ENCODE results near the gene ZNF548.
"Not testable (repeated sequence)": the region's sequence is repeated elsewhere in the genome, so short reads cannot be mapped to it uniquely, and the experiment has no call there.

Gene ZNF548

GRCh38 chr19:57389730-57390598 lies at the start of gene ZNF548:
TSS of gene ZNF548 (plus strand) at chr19:57389854. CDS start at chr19:57390100, 246 bp downstream.
- peak; percentile 97 for DNase-seq (ENCODE audit: low spot score)

GRCh38 chr19:57342582-57342981 lies 47.1 kb upstream of the ZNF548 start:
- no peak for DNase-seq (ENCODE audit: low spot score)

GRCh38 chr19:57348136-57348535 lies 41.5 kb upstream of the ZNF548 start:
- no peak for DNase-seq (ENCODE audit: low spot score)

- DNase-seq (ENCODE audit: low spot score) = peak; percentile 86
Measured at GRCh38 chr19:57350877-57351805, 38.5 kb upstream of the ZNF548 start, which contains the start of gene ZNF304. TSS of gene ZNF304 (plus strand) at chr19:57351271. CDS start at chr19:57351665, 394 bp downstream.

GRCh38 chr19:57351867-57352266 lies 37.8 kb upstream of the ZNF548 start:
- no peak for DNase-seq (ENCODE audit: low spot score)

GRCh38 chr19:57355916-57356315 lies 33.7 kb upstream of the ZNF548 start:
- DNase-seq (ENCODE audit: low spot score) = no peak

GRCh38 chr19:57357406-57357805 lies 32.2 kb upstream of the ZNF548 start:
- no peak for DNase-seq (ENCODE audit: low spot score)

GRCh38 chr19:57359300-57359699 lies 30.4 kb upstream of the ZNF548 start:
- DNase-seq (ENCODE audit: low spot score) = no peak

GRCh38 chr19:57362419-57362818 lies 27.2 kb upstream of the ZNF548 start:
- no peak for DNase-seq (ENCODE audit: low spot score)

- DNase-seq (ENCODE audit: low spot score) = peak; percentile 99
Measured at GRCh38 chr19:57362997-57363687, 26.5 kb upstream of the ZNF548 start, which contains the start of the genes TRAPPC2B and ZNF547. TSS of gene TRAPPC2B (plus strand) at chr19:57363551. CDS start at chr19:57364834, 1,283 bp downstream. TSS of gene ZNF547 (plus strand) at chr19:57363551. CDS start at chr19:57368556, 5,005 bp downstream.

- no peak for DNase-seq (ENCODE audit: low spot score)
Measured at GRCh38 chr19:57363688-57364181, 25.9 kb upstream of the ZNF548 start.

GRCh38 chr19:57366776-57367175 lies 22.9 kb upstream of the ZNF548 start:
- DNase-seq (ENCODE audit: low spot score) = no peak

- no peak for DNase-seq (ENCODE audit: low spot score)
Measured at GRCh38 chr19:57374179-57374578, 15.5 kb upstream of the ZNF548 start.

GRCh38 chr19:57374647-57375046 lies 15.0 kb upstream of the ZNF548 start:
- not testable (repeated sequence) for DNase-seq (ENCODE audit: low spot score)

GRCh38 chr19:57376151-57376550 lies 13.5 kb upstream of the ZNF548 start:
- DNase-seq (ENCODE audit: low spot score) = no peak

GRCh38 chr19:57377498-57378146 lies 12.0 kb upstream of the ZNF548 start:
- DNase-seq (ENCODE audit: low spot score) = no peak

GRCh38 chr19:57380923-57381322 lies 8.7 kb upstream of the ZNF548 start:
- DNase-seq (ENCODE audit: low spot score) = no peak

- no peak for DNase-seq (ENCODE audit: low spot score)
Measured at GRCh38 chr19:57382806-57383488, 6.7 kb upstream of the ZNF548 start.

GRCh38 chr19:57389194-57389729 lies 392 bp upstream of the ZNF548 start:
- no peak for DNase-seq (ENCODE audit: low spot score)

GRCh38 chr19:57395710-57396109 lies 6.1 kb downstream of the ZNF548 start:
- DNase-seq (ENCODE audit: low spot score) = no peak

Measured in CD4-positive, alpha-beta T cell treated with Interleukin-2 at 100 ng/mL for 4 hours (primary cell).